ENCODE data around the gene IFI27L1. TPM values are rescaled to one million over a fixed set of nuclear protein-coding genes. Genes with fewer than 3 reads are reported as not detected.
A peak's percentile ranks its signal among the peaks of the same experiment; 100 is the strongest.
"Not testable (repeated sequence)": the region's sequence is repeated elsewhere in the genome, so short reads cannot be mapped to it uniquely, and the experiment has no call there.

Gene IFI27L1
- polyA plus RNA-seq, 4 donors = 29.2 to 44.5 (median 30.2) TPM

GRCh38 chr14:94062344-94062940, 18.7 kb upstream of the IFI27L1 start:
- FAIRE-seq = no peak
- peaks cover 8 to 35% (median 32%) of the 10 kb centered on the region in 3 donors for H3K36me3 ChIP-seq (ENCODE audit: control insufficient read depth in 3 of 3, insufficient read depth in 2 of 3, low read depth in 1 of 3, low read length in 3 of 3)
- H3K27ac ChIP-seq (ENCODE audit: low read depth in 1 of 3, low read length in 2 of 3) = no peak overlapping the region
- 78 to 88% (median 85%) methylated on average over 9 of the region's 9 CpGs for WGBS, 3 donors
- peaks cover 0 to 14% (median 10%) of the 10 kb centered on the region in 3 donors for H3K4me1 ChIP-seq (ENCODE audit: control insufficient read depth in 3 of 3, insufficient read depth in 2 of 3, low read depth in 1 of 3, low read length in 2 of 3)
- H3K9me3 ChIP-seq (ENCODE audit: control insufficient read depth in 2 of 2, insufficient read depth in 1 of 2, low read depth in 1 of 2, low read length in 1 of 2) = no peaks in the 10 kb centered on the region
- H3K4me3 ChIP-seq (ENCODE audit: low read depth in 1 of 3, low read length in 3 of 3) = no peak overlapping the region
- no peaks in the 10 kb centered on the region for H3K27me3 ChIP-seq (ENCODE audit: control insufficient read depth in 3 of 3, insufficient read depth in 3 of 3, low read length in 3 of 3)
- DNase-seq = no peak

GRCh38 chr14:94066089-94066676, 14.9 kb upstream of the IFI27L1 start:
- peak overlapping the region in 1 of 3 donors; percentile 50 for H3K27ac ChIP-seq (ENCODE audit: low read depth in 1 of 3, low read length in 2 of 3)
- FAIRE-seq = no peak
- peaks cover 0 to 9% (median 6%) of the 10 kb centered on the region in 3 donors for H3K4me1 ChIP-seq (ENCODE audit: control insufficient read depth in 3 of 3, insufficient read depth in 2 of 3, low read depth in 1 of 3, low read length in 2 of 3)

GRCh38 chr14:94072076-94072475, 9.0 kb upstream of the IFI27L1 start:
- not testable (repeated sequence) for DNase-seq; H3K4me1 ChIP-seq (ENCODE audit: control insufficient read depth in 3 of 3, insufficient read depth in 2 of 3, low read depth in 1 of 3, low read length in 2 of 3); H3K27ac ChIP-seq (ENCODE audit: low read depth in 1 of 3, low read length in 2 of 3); H3K27me3 ChIP-seq (ENCODE audit: control insufficient read depth in 3 of 3, insufficient read depth in 3 of 3, low read length in 3 of 3); FAIRE-seq; H3K36me3 ChIP-seq (ENCODE audit: control insufficient read depth in 3 of 3, insufficient read depth in 2 of 3, low read depth in 1 of 3, low read length in 3 of 3); H3K4me3 ChIP-seq (ENCODE audit: low read depth in 1 of 3, low read length in 3 of 3)
- 94 to 96% (median 95%) methylated on average over 3 of the region's 3 CpGs for WGBS, 3 donors
- peaks cover 0 to 12% of the 10 kb centered on the region in 2 donors for H3K9me3 ChIP-seq (ENCODE audit: control insufficient read depth in 2 of 2, insufficient read depth in 1 of 2, low read depth in 1 of 2, low read length in 1 of 2)

More at GRCh38 chr14:94066089-94066676, 14.9 kb upstream of the IFI27L1 start:
- WGBS, 3 donors = 59 to 64% (median 60%) methylated on average over 8 of the region's 8 CpGs
- no peaks in the 10 kb centered on the region for H3K27me3 ChIP-seq (ENCODE audit: control insufficient read depth in 3 of 3, insufficient read depth in 3 of 3, low read length in 3 of 3)
- H3K4me3 ChIP-seq (ENCODE audit: low read depth in 1 of 3, low read length in 3 of 3) = no peak overlapping the region
- DNase-seq = peak; percentile 25 to 67
- H3K9me3 ChIP-seq (ENCODE audit: control insufficient read depth in 2 of 2, insufficient read depth in 1 of 2, low read depth in 1 of 2, low read length in 1 of 2) = peaks cover 0 to 3% of the 10 kb centered on the region in 2 donors
- H3K36me3 ChIP-seq (ENCODE audit: control insufficient read depth in 3 of 3, insufficient read depth in 2 of 3, low read depth in 1 of 3, low read length in 3 of 3) = peaks cover 0 to 10% (median 7%) of the 10 kb centered on the region in 3 donors

GRCh38 chr14:94074534-94074933, 6.6 kb upstream of the IFI27L1 start:
- Histone ChIP-seq H3K4me1 (ENCODE audit: control insufficient read depth in 3 of 3, insufficient read depth in 2 of 3, low read depth in 1 of 3, low read length in 2 of 3) (peaks cover 8 to 22% (median 13%) of the 10 kb centered on the region in 3 donors), H3K4me3 (ENCODE audit: low read depth in 1 of 3, low read length in 3 of 3) (no peak overlapping the region), H3K36me3 (ENCODE audit: control insufficient read depth in 3 of 3, insufficient read depth in 2 of 3, low read depth in 1 of 3, low read length in 3 of 3) (peaks cover 2 to 12% (median 6%) of the 10 kb centered on the region in 3 donors), H3K27me3 (ENCODE audit: control insufficient read depth in 3 of 3, insufficient read depth in 3 of 3, low read length in 3 of 3) (no peaks in the 10 kb centered on the region), H3K9me3 (ENCODE audit: control insufficient read depth in 2 of 2, insufficient read depth in 1 of 2, low read depth in 1 of 2, low read length in 1 of 2) (peaks cover 0 to 12% of the 10 kb centered on the region in 2 donors), H3K27ac (ENCODE audit: low read depth in 1 of 3, low read length in 2 of 3) (no peak overlapping the region)
- no peak for FAIRE-seq
- 97 to 98% (median 97%) methylated on average over 3 of the region's 3 CpGs for WGBS, 3 donors
- no peak for DNase-seq

- Histone ChIP-seq H3K27ac (ENCODE audit: low read depth in 1 of 3, low read length in 2 of 3) (no peak overlapping the region), H3K4me1 (ENCODE audit: control insufficient read depth in 3 of 3, insufficient read depth in 2 of 3, low read depth in 1 of 3, low read length in 2 of 3) (peaks cover 13 to 25% (median 13%) of the 10 kb centered on the region in 3 donors), H3K4me3 (ENCODE audit: low read depth in 1 of 3, low read length in 3 of 3) (no peak overlapping the region), H3K27me3 (ENCODE audit: control insufficient read depth in 3 of 3, insufficient read depth in 3 of 3, low read length in 3 of 3) (no peaks in the 10 kb centered on the region), H3K36me3 (ENCODE audit: control insufficient read depth in 3 of 3, insufficient read depth in 2 of 3, low read depth in 1 of 3, low read length in 3 of 3) (peaks cover 2 to 12% (median 6%) of the 10 kb centered on the region in 3 donors), H3K9me3 (ENCODE audit: control insufficient read depth in 2 of 2, insufficient read depth in 1 of 2, low read depth in 1 of 2, low read length in 1 of 2) (peaks cover 0 to 10% of the 10 kb centered on the region in 2 donors)
- FAIRE-seq (no peak), DNase-seq (no peak)
- 95 to 98% (median 97%) methylated on average over 2 of the region's 2 CpGs for WGBS, 3 donors
These were observed 6.1 kb upstream of the IFI27L1 start for GRCh38 chr14:94075008-94075407.

GRCh38 chr14:94077111-94077821, 3.8 kb upstream of the IFI27L1 start:
- no peak for FAIRE-seq

GRCh38 chr14:94077823-94078222, 3.3 kb upstream of the IFI27L1 start:
- Histone ChIP-seq H3K27me3 (ENCODE audit: control insufficient read depth in 3 of 3, insufficient read depth in 3 of 3, low read length in 3 of 3) (no peaks in the 10 kb centered on the region), H3K4me1 (ENCODE audit: control insufficient read depth in 3 of 3, insufficient read depth in 2 of 3, low read depth in 1 of 3, low read length in 2 of 3) (peaks cover 13 to 25% (median 13%) of the 10 kb centered on the region in 3 donors), H3K4me3 (ENCODE audit: low read depth in 1 of 3, low read length in 3 of 3) (peak overlapping the region in 1 of 3 donors; percentile 13), H3K9me3 (ENCODE audit: control insufficient read depth in 2 of 2, insufficient read depth in 1 of 2, low read depth in 1 of 2, low read length in 1 of 2) (peaks cover 0 to 7% of the 10 kb centered on the region in 2 donors), H3K36me3 (ENCODE audit: control insufficient read depth in 3 of 3, insufficient read depth in 2 of 3, low read depth in 1 of 3, low read length in 3 of 3) (peaks cover 2 to 9% (median 6%) of the 10 kb centered on the region in 3 donors), H3K27ac (ENCODE audit: low read depth in 1 of 3, low read length in 2 of 3) (no peak overlapping the region)
- DNase-seq (no peak), FAIRE-seq (no peak)
- 71 to 82% (median 81%) methylated on average over 5 of the region's 5 CpGs for WGBS, 3 donors

More at GRCh38 chr14:94077111-94077821, 3.8 kb upstream of the IFI27L1 start:
- H3K9me3 ChIP-seq (ENCODE audit: control insufficient read depth in 2 of 2, insufficient read depth in 1 of 2, low read depth in 1 of 2, low read length in 1 of 2) = peaks cover 0 to 7% of the 10 kb centered on the region in 2 donors
- peaks cover 13 to 25% (median 13%) of the 10 kb centered on the region in 3 donors for H3K4me1 ChIP-seq (ENCODE audit: control insufficient read depth in 3 of 3, insufficient read depth in 2 of 3, low read depth in 1 of 3, low read length in 2 of 3)
- peak overlapping the region in 2 of 3 donors; percentile 4 to 13 for H3K4me3 ChIP-seq (ENCODE audit: low read depth in 1 of 3, low read length in 3 of 3)
- WGBS, 3 donors = 64 to 82% (median 76%) methylated on average over 7 of the region's 7 CpGs
- no peak overlapping the region for H3K27ac ChIP-seq (ENCODE audit: low read depth in 1 of 3, low read length in 2 of 3)
- H3K36me3 ChIP-seq (ENCODE audit: control insufficient read depth in 3 of 3, insufficient read depth in 2 of 3, low read depth in 1 of 3, low read length in 3 of 3) = peaks cover 2 to 12% (median 6%) of the 10 kb centered on the region in 3 donors
- DNase-seq = no peak
- H3K27me3 ChIP-seq (ENCODE audit: control insufficient read depth in 3 of 3, insufficient read depth in 3 of 3, low read length in 3 of 3) = no peaks in the 10 kb centered on the region

GRCh38 chr14:94079891-94080620, 1.1 kb upstream of the IFI27L1 start:
- peaks cover 13 to 25% (median 17%) of the 10 kb centered on the region in 3 donors for H3K4me1 ChIP-seq (ENCODE audit: control insufficient read depth in 3 of 3, insufficient read depth in 2 of 3, low read depth in 1 of 3, low read length in 2 of 3)
- peak overlapping the region; percentile 86 to 97 (median 93) for H3K4me3 ChIP-seq (ENCODE audit: low read depth in 1 of 3, low read length in 3 of 3)
- DNase-seq (peak in 1 of 2 donors; percentile 54), FAIRE-seq (no peak)
- H3K36me3 ChIP-seq (ENCODE audit: control insufficient read depth in 3 of 3, insufficient read depth in 2 of 3, low read depth in 1 of 3, low read length in 3 of 3) = peaks cover 2 to 7% (median 6%) of the 10 kb centered on the region in 3 donors
- 2 to 5% (median 4%) methylated on average over 15 of the region's 15 CpGs for WGBS, 3 donors
- peak overlapping the region; percentile 82 to 96 (median 91) for H3K27ac ChIP-seq (ENCODE audit: low read depth in 1 of 3, low read length in 2 of 3)
- H3K9me3 ChIP-seq (ENCODE audit: control insufficient read depth in 2 of 2, insufficient read depth in 1 of 2, low read depth in 1 of 2, low read length in 1 of 2) = peaks cover 0 to 3% of the 10 kb centered on the region in 2 donors
- H3K27me3 ChIP-seq (ENCODE audit: control insufficient read depth in 3 of 3, insufficient read depth in 3 of 3, low read length in 3 of 3) = no peaks in the 10 kb centered on the region
